Effector memory CD4-positive, alpha-beta T cell (primary cell): ENCODE measurements around the gene NDST4.

ENCODE experiments used
- DNase-seq, 3 donors: peaks; one replicate each; pipeline ENCODE4 v3.0.0-alpha.2; 2020
- H3K27ac ChIP-seq: 2 replicates; pipeline ENCODE4 v1.7.0; 2013; ENCODE audit warnings: mild to moderate bottlenecking, low read length, moderate library complexity; ENCODE audit not compliant: insufficient read depth, poor library complexity, severe bottlenecking
- H3K27me3 ChIP-seq: replicated peaks from 2 replicates; pipeline ENCODE4 v1.7.0; 2013; ENCODE audit warnings: mild to moderate bottlenecking, low read length; ENCODE audit not compliant: insufficient read depth, control insufficient read depth, poor library complexity, severe bottlenecking
- H3K36me3 ChIP-seq: 2 replicates; pipeline ENCODE4 v1.7.0; 2013; ENCODE audit warnings: mild to moderate bottlenecking, low read length, moderate library complexity; ENCODE audit not compliant: control insufficient read depth, insufficient read depth
- H3K4me1 ChIP-seq: 2 replicates; pipeline ENCODE4 v1.7.0; 2013; ENCODE audit warnings: low read length, mild to moderate bottlenecking; ENCODE audit not compliant: control insufficient read depth, insufficient read depth, poor library complexity, severe bottlenecking
- H3K4me3 ChIP-seq: 2 replicates; pipeline ENCODE4 v1.7.0; 2013; ENCODE audit warnings: low read length, low read depth, mild to moderate bottlenecking; ENCODE audit not compliant: insufficient read depth, poor library complexity, severe bottlenecking
- H3K9me3 ChIP-seq: 2 replicates; pipeline ENCODE4 v1.7.0; 2013; ENCODE audit warnings: mild to moderate bottlenecking, low read length, moderate library complexity; ENCODE audit not compliant: control insufficient read depth

NDST4 gene

GRCh38 chr4:115121351-115122043 is 8.1 kb upstream of the NDST4 start:
- Histone ChIP-seq H3K9me3 (no peaks in the 10 kb centered on the region), H3K27ac (no peak overlapping the region), H3K4me3 (no peak overlapping the region), H3K4me1 (no peaks in the 10 kb centered on the region), H3K27me3 (no peaks in the 10 kb centered on the region), H3K36me3 (no peaks in the 10 kb centered on the region)
- no peak for DNase-seq

DNA sequence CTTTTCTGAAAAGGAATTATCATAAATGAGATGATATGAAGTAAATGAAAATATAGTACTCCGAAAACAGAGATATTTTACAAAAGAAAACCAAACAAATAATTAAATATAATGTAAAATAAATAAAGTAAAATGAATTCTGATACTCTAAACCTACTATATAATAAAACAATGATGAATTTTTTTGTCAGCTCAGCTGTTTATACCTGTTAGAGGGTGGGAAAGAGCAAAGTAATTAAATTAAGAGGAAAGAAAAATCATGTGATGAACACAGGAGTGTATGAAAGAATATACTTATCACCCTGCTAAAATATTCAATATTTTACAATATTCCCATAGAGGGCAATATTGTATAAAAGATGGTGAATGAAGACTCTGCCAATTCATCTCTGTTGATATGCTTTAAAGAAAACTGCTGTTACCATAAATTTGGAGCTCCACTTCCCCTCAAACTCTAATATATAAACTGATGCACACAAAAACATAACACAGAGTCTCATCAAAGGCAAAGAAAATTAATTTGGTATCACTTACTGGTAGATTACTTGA is 6.5 kb upstream of the NDST4 start:
- no peak overlapping the region for H3K27ac ChIP-seq
- no peaks in the 10 kb centered on the region for H3K4me1 ChIP-seq
- no peaks in the 10 kb centered on the region for H3K9me3 ChIP-seq
- no peak for DNase-seq
- no peaks in the 10 kb centered on the region for H3K27me3 ChIP-seq
- no peaks in the 10 kb centered on the region for H3K36me3 ChIP-seq
- no peak overlapping the region for H3K4me3 ChIP-seq

DNA sequence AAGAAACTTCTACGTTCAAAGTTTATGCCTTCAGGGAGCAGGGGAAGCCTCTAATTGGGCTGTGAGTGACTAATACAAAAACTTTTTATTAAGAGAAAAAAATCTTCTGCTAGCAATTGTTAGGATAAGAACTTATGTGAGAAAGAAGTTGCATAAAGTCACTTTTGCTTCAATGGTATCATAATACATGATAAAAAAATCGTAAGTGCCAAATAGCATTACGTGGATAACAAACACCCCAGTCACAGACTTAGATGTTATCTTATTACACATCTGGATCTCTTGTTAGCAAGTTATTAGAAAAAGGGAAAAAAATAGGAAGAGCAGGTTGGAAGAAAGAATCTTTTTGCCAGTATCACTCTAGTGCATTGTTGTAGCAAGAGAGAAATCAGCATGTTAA is 4.2 kb upstream of the NDST4 start:
- Histone ChIP-seq H3K27ac (no peak overlapping the region), H3K4me1 (no peaks in the 10 kb centered on the region), H3K36me3 (no peaks in the 10 kb centered on the region), H3K4me3 (no peak overlapping the region), H3K27me3 (no peaks in the 10 kb centered on the region), H3K9me3 (no peaks in the 10 kb centered on the region)
- DNase-seq = no peak

GRCh38 chr4:115110191-115111181 is 2.9 kb downstream of the NDST4 start:
- Histone ChIP-seq H3K27ac (no peak overlapping the region), H3K9me3 (no peaks in the 10 kb centered on the region), H3K4me3 (no peak overlapping the region), H3K36me3 (no peaks in the 10 kb centered on the region), H3K4me1 (no peaks in the 10 kb centered on the region), H3K27me3 (no peaks in the 10 kb centered on the region)
- no peak for DNase-seq

DNA sequence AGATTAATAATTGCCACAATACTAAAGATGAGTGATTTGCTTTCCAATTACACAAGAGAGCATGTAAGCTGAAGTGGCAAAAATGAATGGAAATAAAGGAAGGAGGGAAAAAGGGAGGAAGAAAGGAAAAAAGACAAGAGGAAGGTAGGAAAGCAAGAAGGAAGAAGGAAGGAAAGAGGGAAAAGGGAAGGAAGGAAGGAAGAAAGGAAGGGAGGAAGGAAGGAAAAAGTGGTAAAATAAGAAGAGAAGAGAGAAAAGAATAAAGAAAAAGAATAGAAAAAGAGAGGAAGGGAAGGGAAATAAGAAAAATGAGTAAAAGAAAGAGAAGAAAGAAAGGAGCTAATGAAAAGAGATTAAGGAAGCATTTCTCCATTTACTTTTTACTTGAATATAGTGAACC is 4.6 kb downstream of the NDST4 start:
- no peaks in the 10 kb centered on the region for H3K9me3 ChIP-seq
- H3K27ac ChIP-seq = no peak overlapping the region
- H3K36me3 ChIP-seq = no peaks in the 10 kb centered on the region
- DNase-seq = no peak
- H3K4me3 ChIP-seq = no peak overlapping the region
- no peaks in the 10 kb centered on the region for H3K4me1 ChIP-seq
- no peaks in the 10 kb centered on the region for H3K27me3 ChIP-seq

GRCh38 chr4:115107411-115107810 is 6.0 kb downstream of the NDST4 start:
- Histone ChIP-seq H3K4me1 (no peaks in the 10 kb centered on the region), H3K27me3 (no peaks in the 10 kb centered on the region), H3K27ac (no peak overlapping the region), H3K36me3 (no peaks in the 10 kb centered on the region), H3K4me3 (no peak overlapping the region), H3K9me3 (no peaks in the 10 kb centered on the region)
- no peak for DNase-seq

DNA sequence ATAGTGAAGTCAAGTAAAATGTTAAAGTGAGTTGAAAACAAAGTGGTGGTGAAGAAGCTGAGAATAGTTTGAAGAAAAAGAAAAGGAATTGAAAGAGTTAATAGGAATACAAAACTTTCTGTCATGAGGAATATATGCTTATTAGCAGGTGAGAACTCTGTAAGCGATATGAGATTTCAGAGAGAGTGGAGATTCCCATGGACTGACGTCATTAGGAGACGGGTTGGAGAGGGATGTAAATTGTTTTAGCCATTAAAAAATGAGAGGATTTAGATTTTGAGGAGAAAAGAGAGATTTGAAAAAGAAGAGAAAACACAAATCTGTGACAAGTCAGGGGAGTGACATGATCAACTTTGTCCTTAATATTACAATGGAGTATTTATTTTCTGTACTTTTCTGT is 11.7 kb downstream of the NDST4 start:
- Histone ChIP-seq H3K4me3 (no peak overlapping the region), H3K9me3 (no peaks in the 10 kb centered on the region), H3K27me3 (no peaks in the 10 kb centered on the region), H3K4me1 (no peaks in the 10 kb centered on the region), H3K27ac (no peak overlapping the region), H3K36me3 (no peaks in the 10 kb centered on the region)
- no peak for DNase-seq

- no peak overlapping the region for H3K4me3 ChIP-seq
- H3K36me3 ChIP-seq = no peaks in the 10 kb centered on the region
- H3K27me3 ChIP-seq = no peaks in the 10 kb centered on the region
- no peaks in the 10 kb centered on the region for H3K9me3 ChIP-seq
- no peaks in the 10 kb centered on the region for H3K4me1 ChIP-seq
- H3K27ac ChIP-seq = no peak overlapping the region
- no peak for DNase-seq
Measured at GRCh38 chr4:115090483-115091075, 22.8 kb downstream of the NDST4 start.

- Histone ChIP-seq H3K4me1 (no peaks in the 10 kb centered on the region), H3K9me3 (no peaks in the 10 kb centered on the region), H3K27me3 (no peaks in the 10 kb centered on the region), H3K4me3 (no peak overlapping the region), H3K27ac (no peak overlapping the region), H3K36me3 (no peaks in the 10 kb centered on the region)
- no peak for DNase-seq
Measured at GRCh38 chr4:115082633-115083032, 30.8 kb downstream of the NDST4 start.
